ENCODE results near the gene LGALS3.
"Not testable (repeated sequence)": the region's sequence is repeated elsewhere in the genome, so short reads cannot be mapped to it uniquely, and the experiment has no call there.

LGALS3 gene

GRCh38 chr14:55129086-55129427 is at the start of gene LGALS3:
Gene LGALS3 (plus strand): TSS chr14:55129252. CDS start chr14:55137374, 8,122 bp downstream.
- DNase-seq: no peak

DNA sequence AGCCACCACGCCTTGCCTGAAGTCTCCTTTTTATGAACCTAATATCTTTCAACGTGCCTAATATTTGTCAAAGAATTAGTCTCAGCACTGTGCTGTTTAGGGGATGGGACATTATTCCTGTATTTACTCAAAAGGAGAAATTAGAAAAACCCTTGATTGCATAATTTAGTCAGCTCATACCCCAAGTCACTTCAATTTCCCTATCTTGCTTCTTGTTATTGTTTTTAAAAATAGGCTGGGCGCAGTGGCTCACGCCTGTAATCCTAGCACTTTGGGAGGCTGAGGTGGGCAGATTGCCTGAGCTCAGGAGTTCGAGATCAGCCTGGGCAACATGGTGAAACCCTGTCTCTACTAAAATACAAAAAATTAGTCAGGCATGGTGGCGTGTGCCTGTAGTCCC is 49.1 kb upstream of the LGALS3 start:
- not testable (repeated sequence) for DNase-seq

GRCh38 chr14:55084401-55085059 is 44.5 kb upstream of the LGALS3 start:
- DNase-seq: no peak

DNA sequence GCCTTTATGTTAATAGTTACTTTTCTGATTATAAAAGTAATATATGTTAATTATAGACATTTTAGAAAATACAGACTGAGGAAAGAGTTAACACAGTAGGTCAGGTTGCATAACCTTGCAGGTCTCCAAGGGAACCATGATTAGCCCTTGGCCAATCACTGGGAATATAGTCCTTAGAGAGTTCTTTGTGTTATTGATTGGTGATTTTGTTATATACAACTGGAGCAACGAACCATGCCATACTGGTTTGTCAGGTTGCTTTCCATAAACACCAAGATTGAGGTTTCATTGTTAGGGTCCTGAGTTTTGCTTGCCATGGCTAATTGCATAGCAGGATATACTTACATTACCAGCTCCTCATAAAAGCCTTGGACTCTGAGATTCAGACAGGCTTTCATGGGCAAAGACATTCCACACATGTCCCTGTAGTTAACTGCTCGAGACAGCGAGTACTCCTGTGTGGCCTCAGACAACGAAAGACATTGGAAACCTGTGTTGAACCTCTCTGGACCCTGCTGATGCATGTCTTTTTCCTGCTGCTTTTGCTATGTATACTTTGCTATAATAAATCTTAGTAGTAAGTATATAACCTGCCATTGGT is 43.9 kb upstream of the LGALS3 start:
- no peak for DNase-seq

- no peak for DNase-seq
Observed at GRCh38 chr14:55086938-55087337, 42.1 kb upstream of the LGALS3 start.

DNA sequence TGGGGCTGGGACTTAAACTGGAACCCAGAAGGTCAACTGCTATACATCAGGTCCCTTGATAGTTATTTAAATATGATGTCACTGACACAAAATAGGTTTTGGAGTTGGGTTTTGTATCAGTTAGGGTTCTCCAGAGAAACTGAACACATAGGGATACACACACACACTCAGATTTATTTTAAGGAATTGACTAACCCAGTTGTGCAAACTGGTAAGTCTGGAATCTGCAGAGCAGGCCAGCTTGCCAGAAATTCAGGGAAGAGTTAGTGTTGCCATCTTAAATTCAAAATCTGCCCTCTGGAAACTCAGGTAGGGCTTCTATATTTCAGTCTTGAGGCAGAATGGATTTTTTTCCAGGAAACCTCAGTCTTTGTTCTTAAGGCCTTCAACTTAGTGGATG is 40.7 kb upstream of the LGALS3 start:
- DNase-seq: no peak

- DNase-seq: no peak
Observed at GRCh38 chr14:55092341-55092740, 36.7 kb upstream of the LGALS3 start.

GRCh38 chr14:55094292-55095157 is 34.5 kb upstream of the LGALS3 start:
- no peak for DNase-seq

GRCh38 chr14:55097881-55098560 is 31.0 kb upstream of the LGALS3 start:
- DNase-seq: peak; percentile 57

- no peak for DNase-seq
Observed at GRCh38 chr14:55098561-55098898, 30.5 kb upstream of the LGALS3 start.

DNA sequence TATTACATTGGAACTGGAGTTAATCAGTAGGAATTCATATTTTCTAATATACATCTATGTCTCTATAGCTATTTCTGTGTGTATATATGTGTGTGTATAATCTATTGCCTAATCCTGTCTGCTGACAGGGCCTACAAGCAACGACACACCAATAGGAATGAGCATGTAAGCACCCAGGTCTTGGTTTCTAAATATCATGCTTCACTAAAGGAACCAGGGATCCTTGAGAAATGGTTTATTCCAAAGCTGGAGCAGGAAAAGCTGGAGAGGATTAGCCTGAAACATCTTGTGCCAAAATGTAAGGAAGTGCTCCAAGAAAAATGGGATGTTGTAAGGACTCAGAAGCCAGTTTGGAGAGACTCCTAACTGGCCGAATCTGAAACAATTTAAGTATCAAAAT is 29.3 kb upstream of the LGALS3 start:
- DNase-seq: no peak

DNA sequence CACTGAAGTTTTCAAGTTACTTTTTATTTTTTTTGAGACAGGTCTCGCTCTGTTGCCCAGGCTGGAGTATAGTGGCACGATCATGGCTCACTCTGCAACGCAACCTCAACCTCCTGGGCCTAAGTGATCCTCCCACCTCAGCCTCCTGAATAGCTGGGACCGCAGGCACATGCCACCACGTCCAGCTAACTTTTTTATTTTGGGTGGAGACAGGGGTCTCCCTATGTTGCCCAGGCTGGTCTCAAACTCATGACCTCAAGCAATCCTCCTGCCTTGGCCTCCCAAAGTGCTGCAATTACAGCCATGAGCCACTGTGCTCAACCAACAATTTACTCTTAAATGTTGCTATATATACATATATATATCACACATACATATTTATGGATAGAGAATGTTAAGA is 27.4 kb upstream of the LGALS3 start:
- no peak for DNase-seq

- peak; percentile 62 for DNase-seq
Observed at GRCh38 chr14:55102141-55102621, 26.9 kb upstream of the LGALS3 start.

DNA sequence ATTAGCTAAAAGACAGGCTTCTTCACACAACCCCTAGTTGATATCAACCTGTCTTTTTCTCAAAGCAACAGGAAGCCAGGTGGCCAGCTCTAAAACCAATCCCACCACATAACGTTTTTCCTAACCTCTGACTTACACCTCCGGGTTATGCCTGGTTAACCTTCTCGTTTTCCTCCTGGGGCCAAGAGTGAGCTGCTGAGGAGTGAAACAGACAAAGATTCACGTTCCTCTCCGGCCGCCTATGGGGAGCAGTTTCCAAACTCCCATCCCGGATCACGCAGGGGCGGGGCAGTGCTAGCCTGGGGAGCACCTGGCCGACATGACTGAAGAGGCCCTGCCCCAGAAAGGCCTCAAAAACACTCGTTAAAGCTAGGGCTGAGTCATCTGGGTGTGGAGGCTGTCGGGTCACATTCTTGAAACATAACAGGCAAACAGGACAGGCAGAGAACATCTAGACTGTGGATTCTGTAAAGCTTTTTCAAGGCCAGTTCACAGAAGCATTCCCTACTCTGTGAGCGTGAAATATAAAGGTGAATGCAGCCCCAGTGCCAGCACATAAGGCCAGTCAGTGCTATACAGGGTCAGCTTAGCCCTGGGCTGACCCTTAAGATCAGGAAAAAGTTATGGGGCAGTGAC is 25.9 kb upstream of the LGALS3 start:
- peak; percentile 52 for DNase-seq

- DNase-seq: no peak
Observed at GRCh38 chr14:55103971-55104954, 24.8 kb upstream of the LGALS3 start.

DNA sequence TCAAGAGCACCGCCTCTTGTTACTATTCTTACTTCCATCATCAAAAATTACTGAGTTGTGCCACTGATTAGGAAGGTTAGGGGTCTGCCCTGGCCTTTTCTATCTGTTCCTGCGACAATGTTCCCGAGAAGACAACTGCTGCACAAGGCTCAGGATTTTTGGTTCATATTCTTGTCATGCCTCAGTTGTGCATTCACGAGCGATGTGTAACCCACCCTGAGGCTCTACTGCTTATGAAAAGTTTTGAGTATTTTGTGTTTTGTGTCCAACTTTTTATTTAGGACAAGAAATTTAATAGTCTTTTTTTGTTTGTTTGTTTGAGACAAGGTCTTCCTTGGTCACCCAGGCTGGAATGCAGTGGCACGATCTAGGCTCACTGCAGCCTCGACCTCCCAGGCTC is 23.1 kb upstream of the LGALS3 start:
- no peak for DNase-seq

DNA sequence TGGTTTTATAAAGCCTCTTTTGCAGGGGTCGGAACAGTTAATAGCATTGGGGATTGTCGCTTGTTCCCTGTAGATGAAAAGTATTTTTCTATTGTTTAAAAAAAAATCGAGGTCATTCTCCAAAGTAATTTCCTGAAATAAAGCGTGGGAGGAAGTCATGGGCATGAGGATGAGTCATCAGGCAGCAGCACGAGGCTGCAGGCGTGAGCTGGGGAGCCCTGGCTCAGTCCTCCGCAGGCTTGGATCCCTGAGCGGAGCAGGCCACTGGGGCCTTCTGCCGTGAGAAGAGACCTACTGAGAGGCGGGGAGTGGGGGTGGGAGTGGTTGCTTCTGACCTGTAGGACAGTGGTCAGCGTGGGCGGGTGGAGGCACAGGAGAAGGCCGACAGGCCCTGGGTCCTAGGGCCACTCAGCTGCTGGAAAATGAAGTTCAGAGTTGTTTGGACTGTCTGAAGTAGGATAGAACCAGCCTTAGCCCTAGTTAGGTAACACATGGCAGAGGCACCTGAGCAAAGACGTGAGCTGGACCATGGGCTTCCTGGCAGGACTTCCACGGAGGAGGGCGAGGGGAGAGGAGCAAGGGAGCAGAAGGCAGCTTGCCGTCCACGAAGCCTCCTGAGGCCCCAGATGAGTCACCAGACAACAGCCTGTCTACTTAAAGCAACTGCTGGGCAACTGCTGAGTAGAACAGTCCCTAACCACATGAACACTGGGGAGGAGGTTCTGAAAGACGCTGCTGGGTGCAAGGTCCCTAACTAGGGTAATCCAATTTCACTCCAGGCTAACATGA is 21.1 kb upstream of the LGALS3 start:
- peak; percentile 48 for DNase-seq

- DNase-seq: no peak
Observed at GRCh38 chr14:55109836-55110235, 19.2 kb upstream of the LGALS3 start.

DNA sequence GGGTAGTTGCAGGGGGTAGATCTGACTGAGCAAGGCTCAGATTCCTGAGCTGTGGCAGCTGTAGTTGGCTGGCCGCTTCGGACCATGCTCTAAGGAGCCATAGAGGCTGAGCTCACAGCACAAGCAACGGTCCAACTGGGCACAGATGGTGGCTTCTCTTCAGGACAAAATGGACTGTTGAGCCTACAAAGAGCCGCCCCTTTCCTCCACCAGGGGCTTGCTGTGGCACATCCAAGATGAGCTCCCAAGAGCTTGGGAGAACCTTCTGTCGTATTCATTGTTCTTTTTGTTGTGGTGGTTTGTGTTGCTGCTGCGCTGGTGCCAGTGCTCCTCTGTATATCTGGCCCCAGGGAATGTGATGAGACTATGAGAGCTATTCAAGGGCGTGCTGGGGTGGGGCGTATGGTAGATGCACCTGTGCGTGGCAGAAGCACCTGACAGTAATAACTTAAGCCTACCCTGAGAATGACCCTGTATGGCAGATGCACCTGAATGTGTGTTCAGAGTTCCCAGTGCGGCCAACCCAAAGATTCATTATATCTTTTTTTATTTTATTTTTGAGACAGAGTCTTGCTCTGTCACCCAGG is 17.8 kb upstream of the LGALS3 start:
- no peak for DNase-seq

GRCh38 chr14:55114720-55115119 is 14.3 kb upstream of the LGALS3 start:
- no peak for DNase-seq

All from stimulated activated CD4-positive, alpha-beta T cell treated with anti-CD3 and anti-CD28 coated beads, Interleukin-1b, Interleukin-23, amount 100 ng/mL, for 48 hours (primary cell).